Stomach (tissue), 4 donors: ENCODE data around the gene RAB39A.
"Not testable (repeated sequence)": the region's sequence is repeated elsewhere in the genome, so short reads cannot be mapped to it uniquely, and the experiment has no call there.

Experiments
- EP300 ChIP-seq: sonication (generic); formaldehyde crosslinking; IDR thresholded peaks from one replicate; pipeline ENCODE4 v1.6.1; 2017; ENCODE audit warnings: antibody characterized with exemption
- POLR2A ChIP-seq, 4 donors: fragments of 450-650 bp; IDR thresholded peaks; one replicate each; pipeline ENCODE4 v1.6.1; 2016; ENCODE audit warnings: antibody characterized with exemption in 4 of 4, control low read depth in 2 of 4, mild to moderate bottlenecking in 1 of 4, moderate library complexity in 1 of 4
- TF ChIP-seq, protein P1 (sequence below), 7 experiments: fragments of 450-650 bp in 4 of 7; fragments of 200-600 bp in 3 of 7; sonication (generic) in 3 of 7; IDR thresholded peaks; one replicate each; pipeline ENCODE4 v1.5.1; 2016 to 2019; ENCODE audit warnings: antibody characterized with exemption in 7 of 7, control low read depth in 2 of 7, mild to moderate bottlenecking in 1 of 7

DNA sequence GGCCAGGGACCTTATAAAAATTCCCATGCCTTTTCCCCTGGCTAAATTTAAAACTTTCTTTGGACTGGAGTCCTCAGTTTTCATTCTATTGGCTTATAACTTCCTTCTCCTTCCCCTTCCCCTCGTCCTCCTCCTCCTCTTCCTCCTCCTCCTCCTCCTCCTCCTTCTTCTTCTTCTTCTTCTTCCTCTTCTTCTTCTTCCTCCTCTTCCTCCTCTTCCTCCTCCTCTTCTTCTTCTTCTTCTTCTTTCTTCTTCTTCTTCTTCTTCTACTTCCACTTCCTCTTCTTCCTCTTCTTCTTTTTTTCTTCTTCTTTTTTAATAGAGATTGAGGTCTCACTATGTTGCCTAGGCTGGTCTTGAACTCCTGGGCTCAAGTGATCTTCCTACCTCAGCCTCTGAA is 4.7 kb upstream of the RAB39A start:
- TF ChIP-seq, protein P1, sequence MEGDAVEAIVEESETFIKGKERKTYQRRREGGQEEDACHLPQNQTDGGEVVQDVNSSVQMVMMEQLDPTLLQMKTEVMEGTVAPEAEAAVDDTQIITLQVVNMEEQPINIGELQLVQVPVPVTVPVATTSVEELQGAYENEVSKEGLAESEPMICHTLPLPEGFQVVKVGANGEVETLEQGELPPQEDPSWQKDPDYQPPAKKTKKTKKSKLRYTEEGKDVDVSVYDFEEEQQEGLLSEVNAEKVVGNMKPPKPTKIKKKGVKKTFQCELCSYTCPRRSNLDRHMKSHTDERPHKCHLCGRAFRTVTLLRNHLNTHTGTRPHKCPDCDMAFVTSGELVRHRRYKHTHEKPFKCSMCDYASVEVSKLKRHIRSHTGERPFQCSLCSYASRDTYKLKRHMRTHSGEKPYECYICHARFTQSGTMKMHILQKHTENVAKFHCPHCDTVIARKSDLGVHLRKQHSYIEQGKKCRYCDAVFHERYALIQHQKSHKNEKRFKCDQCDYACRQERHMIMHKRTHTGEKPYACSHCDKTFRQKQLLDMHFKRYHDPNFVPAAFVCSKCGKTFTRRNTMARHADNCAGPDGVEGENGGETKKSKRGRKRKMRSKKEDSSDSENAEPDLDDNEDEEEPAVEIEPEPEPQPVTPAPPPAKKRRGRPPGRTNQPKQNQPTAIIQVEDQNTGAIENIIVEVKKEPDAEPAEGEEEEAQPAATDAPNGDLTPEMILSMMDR (IDR thresholded peaks at IDR 0.05): not testable (repeated sequence)
- TF ChIP-seq POLR2A (IDR thresholded peaks at IDR 0.05); EP300: not testable (repeated sequence)
